K562 (cell line): ENCODE data around the gene LZTR1. TPM values are rescaled to one million over a fixed set of nuclear protein-coding genes. Genes with fewer than 3 reads are reported as not detected.

ENCODE experiments used
- ARID2 ChIP-seq: fragments of 450-650 bp; IDR thresholded peaks from 2 replicates; pipeline ENCODE4 v1.6.1; 2017; ENCODE audit warnings: antibody characterized with exemption, mild to moderate bottlenecking
- ASH1L ChIP-seq: fragments of 450-650 bp; IDR thresholded peaks from 2 replicates; pipeline ENCODE4 v1.6.1; 2018; ENCODE audit warnings: borderline replicate concordance, mild to moderate bottlenecking, low read depth; ENCODE audit not compliant: partially characterized antibody
- EP300 ChIP-seq: IDR thresholded peaks from 2 replicates; pipeline ENCODE4 v1.6.1; 2012; ENCODE audit warnings: low read length, improper control_type of control experiment
- ETV1 ChIP-seq: fragments of 450-650 bp; conservative IDR thresholded peaks from 2 replicates; pipeline ENCODE4 v1.6.1; 2016; ENCODE audit warnings: missing genetic modification characterization, control low read depth, low read depth, missing compliant biosample characterization
- HSF4 ChIP-seq: fragments of 250-450 bp; sonication (Bioruptor Pico); IDR thresholded peaks from 2 replicates; pipeline ENCODE4 v2.1.2; 2022; ENCODE audit warnings: mild to moderate bottlenecking, moderate library complexity, borderline replicate concordance
- IFI16 ChIP-seq: fragments of 250-450 bp; sonication (Bioruptor Pico); IDR thresholded peaks from 2 replicates; pipeline ENCODE4 v2.1.2; 2022; ENCODE audit warnings: mild to moderate bottlenecking, inconsistent platforms
- L3MBTL2 ChIP-seq: fragments of 450-650 bp; IDR thresholded peaks from 2 replicates; pipeline ENCODE4 v1.6.1; 2016; ENCODE audit warnings: mild to moderate bottlenecking, moderate library complexity
- LCOR ChIP-seq: sonication (generic); formaldehyde crosslinking; IDR thresholded peaks from 2 replicates; pipeline ENCODE4 v1.8.0; 2022; ENCODE audit warnings: mild to moderate bottlenecking, missing genetic modification reagents
- MBD1 ChIP-seq: fragments of 250-450 bp; sonication (Bioruptor Pico); IDR thresholded peaks from 2 replicates; pipeline ENCODE4 v1.8.0; 2022; ENCODE audit warnings: inconsistent platforms
- MTA3 ChIP-seq: fragments of 450-650 bp; formaldehyde crosslinking; IDR thresholded peaks from 2 replicates; pipeline ENCODE4 v1.6.1; 2017; ENCODE audit warnings: mild to moderate bottlenecking, borderline replicate concordance
- PCBP1 ChIP-seq: fragments of 200-400 bp; formaldehyde crosslinking; IDR thresholded peaks from 2 replicates; pipeline ENCODE4 v1.6.1; 2018; ENCODE audit warnings: mild to moderate bottlenecking, low read depth, low read length; ENCODE audit not compliant: poor library complexity, severe bottlenecking
- PHF20 ChIP-seq: fragments of 450-650 bp; IDR thresholded peaks from 2 replicates; pipeline ENCODE4 v1.6.1; 2018; ENCODE audit not compliant: partially characterized antibody
- PTTG1 ChIP-seq: fragments of 450-650 bp; IDR thresholded peaks from 2 replicates; pipeline ENCODE4 v1.6.1; 2016; ENCODE audit warnings: low read depth, mild to moderate bottlenecking, missing genetic modification characterization, missing compliant biosample characterization
- PURB ChIP-seq: sonication (generic); formaldehyde crosslinking; IDR thresholded peaks from 2 replicates; pipeline ENCODE4 v1.9.0; 2021; ENCODE audit warnings: low read depth, mild to moderate bottlenecking, missing genetic modification reagents
- RBM34 ChIP-seq: fragments of 200-400 bp; formaldehyde crosslinking; IDR thresholded peaks from 2 replicates; pipeline ENCODE4 v1.6.1; 2018; ENCODE audit warnings: low read length, borderline replicate concordance; ENCODE audit not compliant: insufficient read depth
- SIRT6 ChIP-seq: IDR thresholded peaks from one replicate; pipeline ENCODE4 v1.6.1; 2012; ENCODE audit warnings: low read depth, mild to moderate bottlenecking, control low read depth, inconsistent platforms, low read length, moderate library complexity
- SMAD3 ChIP-seq: fragments of 450-650 bp; formaldehyde crosslinking; conservative IDR thresholded peaks from 2 replicates; pipeline ENCODE4 v1.4.0; 2020; ENCODE audit warnings: mild to moderate bottlenecking
- TCFL5 ChIP-seq: fragments of 250-450 bp; sonication (Bioruptor Pico); conservative IDR thresholded peaks from 2 replicates; pipeline ENCODE4 v1.6.1; 2021; ENCODE audit warnings: mild to moderate bottlenecking, moderate library complexity, matching md5 sums
- TEAD1 ChIP-seq, 2 experiments: fragments of 450-650 bp in 1 of 2; sonication (generic) in 1 of 2; formaldehyde crosslinking; IDR thresholded peaks; 2 replicates each; pipeline versions ENCODE4 v1.4.0 to v1.8.0; 2020 to 2022; ENCODE audit warnings: mild to moderate bottlenecking in 2 of 2, missing genetic modification reagents in 1 of 2
- TRIM28 ChIP-seq: fragments of 450-650 bp; IDR thresholded peaks from 2 replicates; pipeline ENCODE4 v1.6.1; 2017
- ZBTB33 ChIP-seq: sonication (generic); formaldehyde crosslinking; IDR thresholded peaks from 2 replicates; pipeline ENCODE4 v1.8.1; 2023; ENCODE audit warnings: mild to moderate bottlenecking, missing genetic modification reagents
- ZNF146 ChIP-seq: IDR thresholded peaks from one replicate; pipeline ENCODE4 v1.6.1; 2018; ENCODE audit warnings: missing compliant biosample characterization; ENCODE audit not compliant: unreplicated experiment
- ZNF224 ChIP-seq: sonication (generic); formaldehyde crosslinking; IDR thresholded peaks from 2 replicates; pipeline ENCODE4 v1.8.0; 2022; ENCODE audit warnings: mild to moderate bottlenecking, missing genetic modification reagents
- ZNF445 ChIP-seq: fragments of 250-450 bp; sonication (Bioruptor Pico); IDR thresholded peaks from 2 replicates; pipeline ENCODE4 v1.4.0; 2020; ENCODE audit warnings: low read depth, mild to moderate bottlenecking, moderate library complexity
- ZNF644 ChIP-seq: fragments of 200-800 bp; sonication (Bioruptor generic); IDR thresholded peaks from 2 replicates; pipeline ENCODE4 v1.6.1; 2016; ENCODE audit warnings: low read depth, missing genetic modification characterization, missing compliant biosample characterization
- ZNF695 ChIP-seq: fragments of 450-650 bp; formaldehyde crosslinking; IDR thresholded peaks from 2 replicates; pipeline ENCODE4 v1.4.0; 2020; ENCODE audit warnings: mild to moderate bottlenecking, moderate library complexity
- ZSCAN32 ChIP-seq: fragments of 450-650 bp; formaldehyde crosslinking; IDR thresholded peaks from 2 replicates; pipeline ENCODE4 v1.4.0; 2020; ENCODE audit warnings: mild to moderate bottlenecking, moderate library complexity
- polyA plus RNA-seq, 8 experiments: library from polyadenylated mRNA; depleted of rRNA in 4 of 8; stranded (reverse) in 5 of 8; unstranded in 3 of 8; fragments of >200 nt; fragmentation: Nextera tagmentation in 2 of 8; fragmentation: Illumina TruSeq in 1 of 8; extraction: Ambion mirVana in 2 of 8; extraction: Trizol in 1 of 8; gene quantifications; 2 replicates each; pipeline versions ENCODE4 v1.2.1 to v1.2.3, GENCODE V29; 2011 to 2014; ENCODE audit warnings: inconsistent platforms in 1 of 8, missing spikeins in 1 of 8
- total RNA-seq, 7 experiments: library from RNA; depleted of rRNA in 6 of 7; stranded (reverse); fragments of >200 nt in 6 of 7; fragmentation: Illumina TruSeq in 2 of 7; extraction: Trizol in 2 of 7; gene quantifications; 2 replicates each; pipeline versions ENCODE4 v1.2.1 to v1.2.3, GENCODE V29; 2011 to 2021; ENCODE audit warnings: low replicate concordance in 1 of 7

Gene LZTR1
- total and polyA plus RNA-seq, 9 of the 15 experiments (the other 6 are each of a cell fraction or from before 2014, with no cell fraction given), result 2.2 to 135 (median 63.0) TPM

- TF ChIP-seq MBD1 (no peak), ZNF644 (tag) (no peak), ZBTB33 (CRISPR knock-in tag) (no peak), PTTG1 (tag) (no peak), ZNF445 (CRISPR knock-in tag) (no peak), EP300 (no peak; the same call in 1 of the 2 replicates), ZNF224 (no peak), TRIM28 (no peak), IFI16 (CRISPR knock-in tag) (0 out of 2 replicates have a peak, but pooled peaks have one; percentile 41), L3MBTL2 (no peak), ASH1L (no peak), ETV1 (tag) (no peak), TEAD1 (CRISPR knock-in tag; IDR thresholded peaks at IDR 0.05) (no peak; a peak in 1 of 4 replicates), LCOR (no peak), MTA3 (no peak), SMAD3 (no peak), RBM34 (no peak), TCFL5 (CRISPR knock-in tag) (no peak), ZNF695 (CRISPR knock-in tag) (peak; percentile 52; the same call in 1 of the 2 replicates), PHF20 (no peak), PURB (no peak), ZNF146 (CRISPR knock-in tag) (no peak), SIRT6 (peak; percentile 38), PCBP1 (no peak), ZSCAN32 (CRISPR knock-in tag) (peak; percentile 57), HSF4 (CRISPR knock-in tag) (no peak), ARID2 (no peak)
Observed at GRCh38 chr22:20998411-20999336, 16.6 kb downstream of the LZTR1 start (continued).
